DMS 273 (cell line): Measurements from ENCODE around the gene C17orf75.

ENCODE experiments used
- DNase-seq: peaks from one replicate; lab custom pipeline; 2025; ENCODE audit not compliant: unreplicated experiment; lab: John Stamatoyannopoulos, UW

Gene C17orf75

DNA sequence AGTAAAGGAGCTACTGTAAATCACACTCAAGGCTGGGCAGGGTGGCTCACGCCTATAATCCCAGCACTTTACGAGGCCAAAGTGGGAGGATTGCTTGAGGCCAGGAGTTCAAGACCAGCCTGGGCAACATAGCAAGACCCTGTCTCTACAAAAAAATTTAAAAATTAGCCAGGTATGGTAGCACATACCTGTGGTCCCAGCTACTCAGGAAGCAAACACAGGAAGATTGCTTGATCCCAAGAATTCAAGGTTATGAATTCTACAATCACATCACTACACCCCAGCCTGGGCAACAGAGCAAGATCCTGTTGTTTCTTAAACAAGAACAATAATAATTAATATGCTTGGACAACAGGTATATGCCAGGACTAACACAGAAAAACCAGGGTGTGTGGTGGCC is 63.2 kb downstream of the C17orf75 start:
- DNase-seq: no peak
